ENCODE data around the gene CRYM.

Gene CRYM

DNA sequence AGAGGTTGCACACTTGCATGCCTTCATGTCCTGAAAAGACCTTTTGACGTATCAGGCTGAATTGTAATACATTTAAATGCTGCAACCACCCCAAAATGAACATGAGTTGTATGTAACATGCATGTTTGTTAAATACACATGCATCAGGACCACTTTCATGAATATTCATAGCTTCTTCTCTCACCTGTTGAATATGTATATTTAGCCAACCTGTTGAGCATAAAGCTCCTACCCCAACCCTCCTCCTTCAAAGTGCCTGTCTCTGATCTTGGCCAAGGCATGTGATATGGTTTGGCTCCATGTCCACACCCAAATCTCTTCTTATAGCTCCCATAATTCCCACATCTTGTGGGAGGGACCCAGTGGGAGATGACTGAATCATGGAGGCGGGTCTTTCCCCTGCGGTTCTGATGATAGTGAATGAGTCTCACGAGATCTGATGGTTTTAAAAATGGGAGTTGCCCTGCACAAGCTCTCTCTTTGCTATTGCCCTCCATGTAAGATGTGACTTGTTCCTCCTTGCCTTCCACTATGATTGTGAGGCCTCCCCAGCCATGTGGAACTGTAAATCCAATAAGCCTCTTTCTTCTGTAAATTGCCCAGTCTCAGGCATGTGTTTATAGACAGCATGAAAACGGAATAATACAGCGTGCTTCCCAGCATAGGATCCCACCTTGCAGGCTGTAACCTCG, 3.8 kb upstream of the CRYM start:
- TF ChIP-seq POLR2AphosphoS5 (IDR thresholded peaks at IDR 0.05; ENCODE audit: low read depth, low read length) (no peak), FOXP2 (optimal IDR thresholded peaks at IDR 0.05; ENCODE audit: borderline replicate concordance, extremely low read depth, extremely low read length, insufficient read depth) (no peak), SIN3A (IDR thresholded peaks at IDR 0.05; ENCODE audit: borderline replicate concordance, insufficient read depth, low read length) (no peak), TAF1 (IDR thresholded peaks at IDR 0.05; ENCODE audit: borderline replicate concordance, insufficient read depth, low read length) (no peak)
- TF ChIP-seq, protein P1, sequence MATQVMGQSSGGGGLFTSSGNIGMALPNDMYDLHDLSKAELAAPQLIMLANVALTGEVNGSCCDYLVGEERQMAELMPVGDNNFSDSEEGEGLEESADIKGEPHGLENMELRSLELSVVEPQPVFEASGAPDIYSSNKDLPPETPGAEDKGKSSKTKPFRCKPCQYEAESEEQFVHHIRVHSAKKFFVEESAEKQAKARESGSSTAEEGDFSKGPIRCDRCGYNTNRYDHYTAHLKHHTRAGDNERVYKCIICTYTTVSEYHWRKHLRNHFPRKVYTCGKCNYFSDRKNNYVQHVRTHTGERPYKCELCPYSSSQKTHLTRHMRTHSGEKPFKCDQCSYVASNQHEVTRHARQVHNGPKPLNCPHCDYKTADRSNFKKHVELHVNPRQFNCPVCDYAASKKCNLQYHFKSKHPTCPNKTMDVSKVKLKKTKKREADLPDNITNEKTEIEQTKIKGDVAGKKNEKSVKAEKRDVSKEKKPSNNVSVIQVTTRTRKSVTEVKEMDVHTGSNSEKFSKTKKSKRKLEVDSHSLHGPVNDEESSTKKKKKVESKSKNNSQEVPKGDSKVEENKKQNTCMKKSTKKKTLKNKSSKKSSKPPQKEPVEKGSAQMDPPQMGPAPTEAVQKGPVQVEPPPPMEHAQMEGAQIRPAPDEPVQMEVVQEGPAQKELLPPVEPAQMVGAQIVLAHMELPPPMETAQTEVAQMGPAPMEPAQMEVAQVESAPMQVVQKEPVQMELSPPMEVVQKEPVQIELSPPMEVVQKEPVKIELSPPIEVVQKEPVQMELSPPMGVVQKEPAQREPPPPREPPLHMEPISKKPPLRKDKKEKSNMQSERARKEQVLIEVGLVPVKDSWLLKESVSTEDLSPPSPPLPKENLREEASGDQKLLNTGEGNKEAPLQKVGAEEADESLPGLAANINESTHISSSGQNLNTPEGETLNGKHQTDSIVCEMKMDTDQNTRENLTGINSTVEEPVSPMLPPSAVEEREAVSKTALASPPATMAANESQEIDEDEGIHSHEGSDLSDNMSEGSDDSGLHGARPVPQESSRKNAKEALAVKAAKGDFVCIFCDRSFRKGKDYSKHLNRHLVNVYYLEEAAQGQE (IDR thresholded peaks at IDR 0.05; ENCODE audit: insufficient read depth in 1 of 2, low read depth in 2 of 2, low read length in 2 of 2), result no peak

DNA sequence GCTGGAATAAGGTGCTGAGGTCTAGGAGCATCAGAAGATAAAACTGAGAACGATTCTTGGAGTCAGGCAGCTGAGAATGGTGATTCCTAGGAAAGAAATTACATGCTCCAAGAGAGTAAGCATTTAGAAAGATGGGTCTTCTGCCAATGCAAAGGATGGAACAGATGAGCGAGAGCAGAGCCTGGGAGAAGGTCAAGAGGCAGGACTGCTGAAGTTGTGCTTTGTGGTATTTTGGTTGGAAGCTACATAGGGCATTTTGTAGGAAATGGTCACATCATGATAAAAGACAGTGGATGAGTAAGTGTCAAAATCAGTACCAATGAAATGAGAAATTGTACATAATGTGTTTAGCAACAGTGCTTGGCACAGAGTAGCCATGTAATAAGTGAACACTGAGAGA, 1.4 kb upstream of the CRYM start:
- TF ChIP-seq POLR2AphosphoS5 (IDR thresholded peaks at IDR 0.05; ENCODE audit: low read depth, low read length) (no peak), SIN3A (IDR thresholded peaks at IDR 0.05; ENCODE audit: borderline replicate concordance, insufficient read depth, low read length) (no peak)

DNA sequence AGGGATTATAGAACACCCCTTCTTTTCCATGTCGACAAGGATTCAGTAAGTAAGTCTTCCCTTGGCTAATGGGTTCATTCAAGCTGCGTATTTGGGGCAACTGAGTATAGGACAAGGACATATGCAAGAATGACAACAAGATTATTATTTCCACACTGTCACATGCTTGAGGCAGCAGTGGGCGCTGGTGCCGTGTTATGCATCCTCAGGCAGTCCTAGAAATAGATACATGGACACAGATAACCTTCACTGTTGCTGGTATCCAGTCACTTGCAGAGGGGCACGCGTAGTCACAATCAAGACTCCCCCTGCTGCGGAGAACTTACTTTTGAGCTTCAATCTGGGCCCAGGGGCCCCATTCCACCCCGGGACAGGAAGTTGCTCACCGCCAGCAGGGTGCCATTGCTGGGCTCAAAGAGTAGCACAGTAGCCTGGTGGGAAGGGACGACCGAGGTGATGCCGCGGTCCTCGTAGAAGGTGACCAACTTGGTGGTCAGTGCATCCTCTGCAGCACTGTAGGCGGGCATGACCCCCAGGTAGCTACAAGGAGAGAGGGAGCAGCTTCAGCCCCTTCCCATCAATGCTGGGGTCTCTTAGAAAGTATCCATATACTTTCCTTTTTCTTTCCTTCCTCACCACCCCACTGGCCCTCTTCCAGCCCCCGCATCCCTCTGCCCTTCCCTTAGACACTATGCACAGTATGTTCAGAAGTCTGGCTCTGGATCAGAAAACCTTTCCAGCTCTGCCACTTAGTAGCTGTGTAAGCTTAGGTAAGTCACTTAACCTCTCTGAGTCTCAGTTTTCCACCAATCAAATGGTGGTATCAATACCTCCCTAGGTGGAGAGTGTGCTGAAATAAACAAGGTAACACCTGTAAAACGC, 804 bp downstream of the CRYM start:
- TF ChIP-seq FOXP2 (optimal IDR thresholded peaks at IDR 0.05; ENCODE audit: borderline replicate concordance, extremely low read depth, extremely low read length, insufficient read depth) (no peak), TAF1 (IDR thresholded peaks at IDR 0.05; ENCODE audit: borderline replicate concordance, insufficient read depth, low read length) (no peak), SIN3A (IDR thresholded peaks at IDR 0.05; ENCODE audit: borderline replicate concordance, insufficient read depth, low read length) (no peak), POLR2AphosphoS5 (IDR thresholded peaks at IDR 0.05; ENCODE audit: low read depth, low read length) (no peak)
- TF ChIP-seq, protein P1 (IDR thresholded peaks at IDR 0.05; ENCODE audit: insufficient read depth in 1 of 2, low read depth in 2 of 2, low read length in 2 of 2), result no peak

DNA sequence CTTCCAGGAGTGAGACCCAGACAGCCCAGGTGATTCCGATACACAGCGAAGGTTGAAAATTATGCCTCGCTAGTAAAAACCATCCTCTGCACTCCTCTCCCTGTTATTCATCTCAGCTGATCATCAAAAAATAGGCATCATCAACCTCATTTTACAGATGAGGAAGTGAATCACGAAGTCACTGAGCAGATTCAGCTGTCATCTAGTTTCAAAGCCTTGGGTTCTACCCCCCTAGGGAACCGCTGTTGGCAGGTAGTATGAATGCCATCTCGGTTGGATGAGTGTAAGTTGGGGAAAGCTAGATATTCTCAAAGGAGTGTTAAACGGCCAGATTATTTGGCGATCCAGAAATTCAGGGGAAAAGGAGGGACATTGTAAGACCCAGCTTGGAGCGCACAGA, 2.0 kb downstream of the CRYM start:
- TF ChIP-seq, protein P1 (IDR thresholded peaks at IDR 0.05; ENCODE audit: insufficient read depth in 1 of 2, low read depth in 2 of 2, low read length in 2 of 2), result no peak
- TF ChIP-seq FOXP2 (optimal IDR thresholded peaks at IDR 0.05; ENCODE audit: borderline replicate concordance, extremely low read depth, extremely low read length, insufficient read depth), result no peak
- TF ChIP-seq POLR2AphosphoS5 (IDR thresholded peaks at IDR 0.05; ENCODE audit: low read depth, low read length), result no peak
- TF ChIP-seq SIN3A (IDR thresholded peaks at IDR 0.05; ENCODE audit: borderline replicate concordance, insufficient read depth, low read length), result no peak
- TF ChIP-seq TAF1 (IDR thresholded peaks at IDR 0.05; ENCODE audit: borderline replicate concordance, insufficient read depth, low read length), result no peak

DNA sequence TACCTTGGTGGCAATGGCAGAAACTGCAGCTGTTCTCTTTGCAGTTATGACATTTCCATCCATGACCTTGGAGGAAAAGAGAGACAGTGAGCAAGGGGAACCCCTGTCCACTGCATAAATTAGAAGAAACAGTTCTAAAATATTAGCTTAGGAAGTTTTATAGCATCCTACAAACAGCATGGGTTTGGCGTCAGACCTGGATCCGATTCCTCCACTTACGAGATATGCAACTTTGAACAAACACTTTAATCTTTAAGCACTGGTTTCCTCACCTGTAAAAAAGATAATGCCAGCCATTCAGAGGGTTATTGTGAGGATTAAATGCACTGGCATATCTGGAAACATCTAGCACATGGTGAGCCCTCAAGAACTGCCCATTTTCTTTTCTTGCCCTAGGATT, 2.6 kb downstream of the CRYM start:
- TF ChIP-seq POLR2AphosphoS5 (IDR thresholded peaks at IDR 0.05; ENCODE audit: low read depth, low read length) (no peak), FOXP2 (optimal IDR thresholded peaks at IDR 0.05; ENCODE audit: borderline replicate concordance, extremely low read depth, extremely low read length, insufficient read depth) (no peak), SIN3A (IDR thresholded peaks at IDR 0.05; ENCODE audit: borderline replicate concordance, insufficient read depth, low read length) (no peak), TAF1 (IDR thresholded peaks at IDR 0.05; ENCODE audit: borderline replicate concordance, insufficient read depth, low read length) (no peak)
- TF ChIP-seq, protein P1 (IDR thresholded peaks at IDR 0.05; ENCODE audit: insufficient read depth in 1 of 2, low read depth in 2 of 2, low read length in 2 of 2), result no peak

Measured in PFSK-1 (cell line).